HG03196 (cell line): ENCODE data around the gene AKNAD1.

Experiments
- ATAC-seq: cut with Tn5 transposase; IDR thresholded peaks from one replicate; pipeline ENCODE4 v1.9.1; 2021; ENCODE audit not compliant: unreplicated experiment

AKNAD1 gene

GRCh38 chr1:108830119-108831008, 26.5 kb downstream of the AKNAD1 start:
- no peak for ATAC-seq

GRCh38 chr1:108829498-108829916, 27.4 kb downstream of the AKNAD1 start:
- ATAC-seq: no peak

DNA sequence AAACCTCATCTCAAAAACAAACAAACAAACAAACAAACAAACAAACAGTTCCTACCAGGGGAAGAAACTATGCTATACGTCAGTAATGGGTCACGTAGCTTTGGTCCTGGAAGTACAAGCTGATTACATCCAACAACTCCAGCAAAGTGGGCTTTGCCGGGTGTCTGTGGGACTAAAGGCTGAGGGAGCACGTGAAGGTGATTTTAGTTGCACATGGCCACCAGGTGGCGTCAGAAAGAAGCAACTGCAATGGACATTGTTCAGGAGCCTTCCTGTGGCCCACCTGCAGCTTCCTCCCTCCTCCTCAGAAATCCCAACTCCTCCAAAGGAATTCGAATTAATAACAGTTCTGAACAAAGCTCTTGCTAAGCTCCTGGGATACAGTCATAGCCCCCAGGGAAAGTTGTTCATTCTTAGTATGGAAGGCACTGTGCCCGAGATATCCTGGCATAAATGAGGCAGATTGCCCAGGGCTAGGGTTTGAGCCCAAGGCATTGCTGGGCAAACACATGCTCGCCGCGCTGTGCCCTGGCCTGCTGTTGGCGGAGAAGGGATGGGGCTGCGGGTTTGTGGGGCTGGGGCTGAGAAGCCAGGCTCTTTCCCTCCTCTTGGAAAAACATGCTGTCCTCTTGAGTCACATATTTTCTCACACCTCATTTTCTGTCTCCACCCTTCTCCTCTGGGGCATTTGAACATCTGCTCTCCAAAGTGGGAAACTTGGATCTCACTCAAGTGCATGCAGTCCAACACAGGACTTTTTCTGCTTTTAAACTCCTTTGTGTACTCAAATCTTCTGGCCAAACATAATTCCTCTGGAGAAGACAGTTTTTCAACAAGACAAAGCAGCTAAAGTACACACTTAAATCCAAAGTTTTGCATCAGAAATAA, 28.6 kb downstream of the AKNAD1 start:
- ATAC-seq: no peak

GRCh38 chr1:108826081-108826635, 30.7 kb downstream of the AKNAD1 start:
- ATAC-seq: no peak

DNA sequence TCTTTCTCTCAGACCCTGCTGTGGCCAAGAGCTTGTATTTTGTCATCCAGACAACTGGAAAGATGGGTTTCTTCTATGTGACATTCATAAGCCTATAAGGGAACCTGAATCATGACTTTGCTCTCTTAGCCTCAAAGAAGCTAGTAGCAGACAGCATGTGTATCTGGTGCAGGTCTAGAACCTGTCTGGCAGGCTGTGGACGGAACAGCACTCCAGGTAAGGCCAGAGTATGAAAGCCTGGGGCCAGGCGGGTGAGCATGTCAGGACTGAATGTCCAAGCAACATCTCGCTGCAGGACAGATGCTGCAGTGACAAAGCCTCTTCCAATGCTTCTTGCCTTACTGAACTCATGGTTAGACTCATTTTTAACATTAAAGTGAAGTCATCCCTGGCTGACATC, 32.8 kb downstream of the AKNAD1 start:
- no peak for ATAC-seq

DNA sequence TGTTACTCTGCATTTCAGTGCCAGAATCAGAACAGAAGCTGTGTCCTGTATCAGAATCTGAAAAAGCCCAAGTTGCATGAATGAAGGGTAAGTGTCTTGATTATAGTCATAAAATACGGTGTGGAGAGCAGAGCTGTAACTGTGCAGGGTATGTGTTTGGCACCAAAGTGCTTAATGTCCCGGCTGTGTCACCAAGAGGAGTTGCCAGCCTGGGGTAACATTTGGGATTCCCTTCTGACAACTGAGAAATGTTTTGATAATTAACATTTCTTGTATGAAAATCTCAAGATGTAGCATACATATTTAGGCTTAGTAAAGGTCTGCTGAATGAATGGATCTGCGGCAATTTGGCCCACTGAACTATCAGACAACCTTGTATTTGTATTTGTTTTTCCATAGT, 33.3 kb downstream of the AKNAD1 start:
- ATAC-seq: no peak

- no peak for ATAC-seq
These were observed 37.0 kb downstream of the AKNAD1 start for GRCh38 chr1:108819878-108820277.

GRCh38 chr1:108817811-108818210, 39.1 kb downstream of the AKNAD1 start:
- no peak for ATAC-seq

GRCh38 chr1:108817016-108817415, 39.9 kb downstream of the AKNAD1 start:
- no peak for ATAC-seq

GRCh38 chr1:108816049-108816893, 40.6 kb downstream of the AKNAD1 start:
- no peak for ATAC-seq

DNA sequence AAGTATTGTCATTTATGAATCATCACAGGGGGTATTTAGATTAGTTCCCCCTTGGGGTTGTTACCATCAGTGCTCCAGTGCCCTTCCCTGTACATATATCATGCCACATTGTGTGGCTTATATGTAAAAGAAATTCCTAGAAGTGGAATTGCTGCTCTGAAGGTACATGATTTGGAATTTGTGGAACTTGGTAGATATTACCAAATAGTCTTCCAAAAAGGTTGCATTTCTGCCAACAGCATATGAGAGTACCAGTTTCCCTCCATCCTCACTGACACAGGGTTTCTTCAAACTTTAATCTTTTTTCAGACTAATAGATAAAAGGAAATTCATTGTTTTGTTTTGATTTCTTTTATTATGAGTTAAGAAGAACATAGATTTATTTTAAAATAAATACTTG, 41.3 kb downstream of the AKNAD1 start:
- ATAC-seq: no peak

DNA sequence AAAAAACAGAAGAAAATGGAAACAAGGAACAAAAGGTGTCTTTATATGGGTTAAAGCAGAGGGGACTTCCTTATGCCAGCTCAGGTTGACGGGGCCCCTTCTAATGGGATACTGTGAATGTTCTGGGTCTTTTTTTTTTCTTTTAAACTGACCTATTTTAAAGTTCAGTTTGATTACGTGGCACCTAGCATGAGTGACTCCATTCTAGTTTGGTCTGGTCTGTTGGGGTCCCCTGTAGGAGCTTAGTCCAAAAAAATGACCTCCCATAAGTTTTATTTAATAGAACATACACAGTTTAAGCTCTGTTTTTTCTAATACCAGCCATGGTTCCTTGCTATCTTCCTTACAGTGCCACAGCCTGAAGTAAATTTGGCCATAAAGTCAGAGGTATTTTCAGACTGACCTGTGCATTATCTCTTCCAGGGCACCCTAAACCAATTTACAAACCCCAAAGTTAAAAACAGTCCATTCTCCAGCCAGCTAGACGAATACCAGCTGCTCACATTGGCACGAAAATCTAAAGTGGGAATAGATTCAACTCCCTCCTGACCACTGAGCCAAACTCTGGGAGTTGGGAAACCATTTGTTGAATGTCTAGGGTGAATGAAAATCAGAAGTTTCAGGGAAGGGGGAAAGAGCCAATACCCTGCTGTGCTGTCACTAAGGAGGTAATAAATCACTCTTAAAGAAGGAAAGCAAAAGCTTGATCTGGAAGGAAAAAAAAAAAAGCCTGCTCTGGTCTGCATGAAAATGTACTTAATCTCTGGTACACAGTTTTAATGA, 42.4 kb downstream of the AKNAD1 start:
- no peak for ATAC-seq

GRCh38 chr1:108813326-108813725, 43.6 kb downstream of the AKNAD1 start:
- ATAC-seq: no peak

DNA sequence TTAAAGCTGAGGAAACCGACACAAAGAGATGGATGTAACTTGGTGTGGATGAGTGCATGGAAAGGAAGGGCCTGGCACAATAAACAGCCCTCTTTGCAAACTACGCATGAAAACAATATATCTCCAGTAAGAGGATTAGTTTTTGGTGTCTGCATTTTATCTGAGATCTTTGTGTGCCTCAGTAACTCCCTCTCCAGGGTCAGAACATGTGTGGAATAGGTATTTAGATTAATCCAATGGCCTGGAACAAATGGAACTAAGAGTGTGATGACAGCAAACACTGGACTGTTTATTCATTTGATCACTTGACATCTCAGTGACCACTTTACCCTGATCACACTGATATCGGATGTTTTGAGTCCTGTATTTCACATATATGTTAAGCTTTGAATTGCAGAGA, 45.3 kb downstream of the AKNAD1 start:
- ATAC-seq: no peak

- ATAC-seq: no peak
These were observed 48.5 kb downstream of the AKNAD1 start for GRCh38 chr1:108808438-108808837.

DNA sequence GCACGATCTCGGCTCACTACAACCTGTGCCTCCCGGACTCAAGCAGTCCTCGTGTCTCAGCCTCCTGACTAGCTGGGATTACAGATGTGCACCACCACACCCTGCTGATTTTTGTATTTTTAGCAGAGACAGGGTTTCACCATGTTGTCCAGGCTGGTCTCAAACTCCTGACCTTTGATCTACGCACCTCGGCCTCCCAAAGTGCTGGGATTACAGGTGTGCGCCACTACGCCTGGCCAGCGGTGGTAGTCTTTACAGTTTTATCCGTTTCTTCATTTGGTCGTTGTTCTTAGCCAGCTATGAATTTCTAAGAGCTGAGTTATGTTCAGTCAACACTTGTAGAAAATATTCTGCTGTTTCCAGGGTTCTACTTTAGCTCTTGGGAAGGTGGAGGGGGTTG, 53.3 kb downstream of the AKNAD1 start:
- ATAC-seq: no peak

DNA sequence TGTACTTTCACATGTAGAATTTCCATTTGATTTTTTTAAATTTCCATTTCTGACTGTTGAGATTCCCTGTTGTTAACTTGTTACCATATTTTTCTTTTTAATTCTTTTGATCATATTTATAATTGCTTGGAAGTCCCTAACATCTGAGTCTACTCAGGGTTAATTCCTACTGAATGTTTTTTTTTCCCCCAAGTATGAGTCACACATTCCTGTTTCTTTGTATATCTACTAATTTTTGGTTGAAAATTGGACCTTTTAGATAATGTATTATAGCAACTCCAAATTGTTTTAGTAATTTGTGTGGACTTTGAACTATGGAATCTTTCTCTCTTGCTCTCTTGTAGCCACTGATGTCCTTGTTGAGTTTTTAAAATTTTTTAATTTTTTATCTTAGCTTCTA, 55.8 kb downstream of the AKNAD1 start:
- ATAC-seq: no peak

DNA sequence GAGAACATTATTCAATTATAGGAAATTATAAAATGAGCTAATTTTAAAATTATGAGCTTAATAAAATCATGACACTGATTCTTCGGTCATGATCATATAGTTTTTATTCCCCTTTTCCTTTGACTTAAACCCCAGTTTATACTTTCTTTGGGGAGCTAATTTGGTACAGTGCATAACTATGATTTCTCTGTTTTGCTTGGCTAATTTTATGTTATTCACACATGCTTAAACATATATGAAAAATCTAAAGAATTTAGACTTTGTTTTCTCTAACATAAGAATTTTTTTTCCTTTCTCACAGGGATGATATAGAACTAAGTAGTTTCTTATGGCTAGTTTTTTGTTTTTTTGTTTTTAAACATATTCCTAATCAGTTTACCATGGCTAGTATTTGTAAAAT, 57.9 kb downstream of the AKNAD1 start:
- no peak for ATAC-seq

DNA sequence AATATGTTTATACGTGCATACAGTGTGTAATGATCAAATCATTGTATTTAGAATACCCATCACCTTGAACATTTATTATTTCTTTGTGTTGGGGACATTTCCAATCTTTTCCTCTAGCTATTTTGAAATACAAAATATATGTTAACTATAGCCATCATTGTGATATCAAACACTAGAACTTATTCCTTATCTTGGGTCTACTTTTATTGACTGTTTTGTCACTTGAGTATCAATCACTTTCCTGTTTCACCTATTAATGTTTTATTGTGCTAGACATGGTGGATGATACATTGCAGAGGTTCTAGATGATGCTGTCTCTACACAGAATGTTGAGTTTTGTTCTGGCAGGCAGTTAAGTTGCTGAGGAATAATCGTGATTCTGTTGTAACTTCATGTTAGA, 64.5 kb downstream of the AKNAD1 start:
- ATAC-seq: no peak

- no peak for ATAC-seq
These were observed 65.1 kb downstream of the AKNAD1 start for GRCh38 chr1:108791790-108792189.
